NCI-H2171 treated with DMSO at 0.1 percent for 48 hours (cell line): Measurements from ENCODE around the gene PHACTR2.
A peak's percentile ranks its signal among the peaks of the same experiment; 100 is the strongest.
"Not testable (repeated sequence)": the region's sequence is repeated elsewhere in the genome, so short reads cannot be mapped to it uniquely, and the experiment has no call there.

Source experiments
- DNase-seq: peaks from one replicate; lab custom pipeline; 2025; lab: John Stamatoyannopoulos, UW

Gene PHACTR2

DNA sequence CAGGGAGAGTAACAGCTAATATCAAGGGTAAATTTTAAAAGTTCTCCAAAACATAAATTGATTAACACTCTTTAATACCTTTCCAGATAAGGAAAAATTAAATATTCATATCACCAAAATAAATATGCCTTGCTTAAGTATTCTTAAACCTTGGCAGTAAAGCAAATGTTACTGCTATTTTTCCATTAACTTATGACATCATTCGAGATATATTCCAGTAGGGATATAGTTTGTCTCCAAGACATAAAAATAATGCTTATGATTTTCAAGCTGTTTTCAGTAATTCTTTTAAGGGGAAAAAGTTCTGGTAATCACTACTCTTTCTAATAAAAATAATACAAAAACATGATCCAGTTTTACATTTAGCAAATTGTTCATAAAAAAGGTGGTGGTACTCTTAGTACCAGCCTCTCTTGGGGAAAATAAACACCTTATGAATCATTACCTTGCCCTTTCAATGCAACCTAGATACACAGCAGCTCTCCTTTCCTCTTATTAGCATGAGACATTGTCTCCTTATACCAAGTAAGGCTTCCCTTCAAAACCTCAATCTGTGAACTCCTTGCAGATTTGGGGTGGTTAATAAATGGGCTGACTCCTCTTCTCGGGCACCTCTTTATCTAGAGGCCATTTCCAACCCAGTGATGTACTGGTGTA is 133.9 kb downstream of the PHACTR2 start:
- DNase-seq: no peak

DNA sequence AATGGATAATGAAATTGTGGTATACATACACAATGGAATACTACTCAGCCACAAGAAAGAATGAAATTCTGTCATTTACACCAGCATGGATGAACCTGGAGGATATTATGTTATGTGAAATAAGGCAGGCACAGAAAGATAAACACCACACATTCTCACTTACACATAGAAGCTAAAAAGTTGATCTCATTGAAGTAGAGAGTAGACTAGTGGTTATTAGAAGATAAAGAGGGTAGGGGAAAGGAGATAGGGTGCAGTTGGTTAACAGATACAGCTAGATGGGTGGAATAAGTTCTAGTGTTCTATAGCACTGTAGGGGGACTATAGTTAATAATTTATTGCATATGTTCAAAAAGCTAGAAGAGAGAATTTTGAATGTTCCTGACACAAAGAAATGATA is 139.9 kb downstream of the PHACTR2 start:
- no peak for DNase-seq

DNA sequence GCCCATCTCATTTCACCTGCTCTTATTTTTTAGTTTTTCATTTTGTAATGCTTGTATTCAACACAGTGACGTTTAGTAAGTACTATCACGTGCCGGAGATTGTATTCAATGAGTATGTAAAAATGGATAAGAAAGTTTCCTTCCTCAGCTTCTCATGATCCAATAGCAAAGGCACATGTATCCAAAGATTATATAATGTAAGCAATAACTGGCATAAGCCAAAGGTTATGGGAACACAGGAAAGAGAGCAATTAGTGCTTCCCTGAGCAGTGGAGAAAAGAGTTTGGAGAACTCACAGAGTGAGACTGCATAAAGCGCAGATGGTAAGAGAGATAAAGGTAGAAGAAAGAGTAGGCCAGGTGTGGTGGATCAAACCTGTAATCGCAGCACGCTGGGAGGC is 143.6 kb downstream of the PHACTR2 start:
- DNase-seq: no peak

DNA sequence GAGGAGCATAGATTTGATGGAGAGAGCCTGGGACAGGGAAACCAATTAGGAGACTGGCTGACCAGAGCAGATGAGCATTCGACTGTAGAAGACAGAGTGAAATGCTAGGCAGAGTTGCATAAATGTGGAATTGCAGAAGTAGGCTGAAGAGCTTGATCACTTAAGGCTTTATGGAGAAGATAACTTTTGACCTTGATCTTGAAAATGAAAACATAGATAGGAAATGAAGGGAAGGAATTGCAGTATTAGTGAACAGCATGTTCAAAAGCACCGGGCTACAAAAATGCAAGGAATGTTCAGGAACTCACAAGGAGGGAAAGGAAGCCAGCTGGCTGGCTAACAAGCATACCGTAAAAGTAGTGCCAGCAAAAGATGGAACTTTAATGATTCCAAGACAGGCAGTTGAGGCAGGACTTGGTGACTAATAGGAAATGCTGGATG is 144.8 kb downstream of the PHACTR2 start:
- no peak for DNase-seq

DNA sequence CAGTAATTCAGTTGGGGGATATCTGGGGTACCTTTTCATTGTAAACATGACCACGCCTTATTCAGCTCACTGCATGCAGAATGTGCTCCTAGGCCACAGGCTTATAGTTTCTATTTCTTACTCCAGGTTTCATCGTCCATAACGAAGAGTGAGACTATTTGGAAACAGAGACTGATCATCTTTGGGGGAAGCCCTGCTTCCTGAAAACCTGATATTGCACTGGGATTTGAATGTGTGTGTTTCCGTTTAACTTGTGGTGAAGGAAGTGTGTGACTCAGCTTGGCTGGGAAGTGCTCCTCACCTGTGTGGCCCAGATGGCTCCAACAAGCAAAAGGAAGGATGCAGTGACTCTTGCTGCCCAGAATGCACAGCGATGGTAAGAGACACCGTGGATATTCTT is 145.8 kb downstream of the PHACTR2 start:
- DNase-seq: no peak

DNA sequence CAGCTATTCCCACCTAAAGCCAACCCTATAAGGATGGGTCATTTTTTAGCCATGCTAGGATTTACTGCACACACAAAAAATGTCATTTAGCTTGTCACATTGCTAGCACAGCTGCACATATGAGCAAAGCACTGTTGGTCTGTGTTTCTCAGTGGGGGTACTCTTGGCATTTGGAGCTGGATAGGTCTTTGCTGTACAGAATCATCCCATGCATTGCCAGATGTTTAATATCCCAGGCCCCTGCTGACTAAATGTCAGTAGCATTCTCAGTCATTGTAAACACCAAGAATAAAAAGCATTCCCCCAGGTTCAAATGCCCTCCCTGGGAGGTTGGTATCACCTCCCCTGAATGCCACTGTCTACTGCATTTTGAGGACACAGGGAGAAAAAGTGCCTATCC is 150.8 kb downstream of the PHACTR2 start:
- no peak for DNase-seq

DNA sequence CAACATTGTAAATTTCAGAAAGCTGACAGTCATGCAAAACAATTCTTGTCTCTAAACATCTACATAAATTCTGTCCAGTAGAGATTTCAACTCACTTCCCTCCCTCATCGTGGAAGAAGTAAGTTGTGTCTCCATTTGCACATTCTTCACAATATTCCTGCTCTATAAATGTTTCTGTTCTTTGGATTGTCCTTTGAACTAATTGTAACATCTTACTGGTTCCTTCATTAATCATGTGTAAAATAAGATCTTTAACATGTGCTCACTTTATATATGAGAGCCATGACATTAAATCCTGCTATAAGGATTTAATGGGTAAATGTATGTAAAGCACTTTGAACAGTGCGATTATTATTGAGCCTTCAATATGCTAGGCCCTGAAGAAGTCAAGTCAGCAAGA is 158.4 kb downstream of the PHACTR2 start:
- DNase-seq: no peak

DNA sequence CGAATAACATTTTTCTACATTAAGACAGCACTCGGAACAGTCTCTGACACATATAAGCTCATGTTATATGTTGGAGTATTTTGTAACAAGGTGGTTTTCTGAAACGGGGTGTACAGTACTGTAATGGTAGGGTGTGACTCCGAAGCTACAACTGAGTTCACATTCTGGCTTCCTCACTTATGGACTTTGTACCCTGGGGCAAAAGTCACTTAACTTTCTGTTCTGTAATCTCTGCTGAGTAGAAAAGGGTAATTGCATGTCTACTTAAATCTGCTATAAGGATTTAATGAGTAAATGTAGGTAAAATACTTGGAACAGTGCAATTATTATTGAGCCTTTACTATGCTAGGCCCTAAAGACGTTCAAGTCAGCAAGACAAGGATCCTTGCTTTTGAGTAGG is 160.6 kb downstream of the PHACTR2 start:
- no peak for DNase-seq

DNA sequence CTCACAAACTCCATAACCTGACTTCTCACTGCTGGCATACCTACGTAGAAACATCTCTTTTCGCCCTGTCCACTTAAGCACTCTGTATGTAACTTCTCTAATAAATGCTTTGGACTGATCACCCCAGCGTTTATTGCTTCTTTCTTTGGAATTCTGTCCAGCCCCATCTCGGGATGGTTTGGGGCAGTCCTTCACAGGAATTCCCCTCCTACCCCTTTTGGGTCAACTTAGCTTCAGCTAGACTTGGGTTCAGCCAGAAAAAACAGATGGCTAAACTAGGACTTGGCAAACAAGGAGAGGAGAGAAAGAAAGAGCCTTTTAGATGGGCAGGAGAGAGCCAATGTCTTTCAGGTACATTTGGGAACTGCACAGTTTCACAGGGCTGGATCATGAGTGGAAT is 161.4 kb downstream of the PHACTR2 start:
- no peak for DNase-seq

DNA sequence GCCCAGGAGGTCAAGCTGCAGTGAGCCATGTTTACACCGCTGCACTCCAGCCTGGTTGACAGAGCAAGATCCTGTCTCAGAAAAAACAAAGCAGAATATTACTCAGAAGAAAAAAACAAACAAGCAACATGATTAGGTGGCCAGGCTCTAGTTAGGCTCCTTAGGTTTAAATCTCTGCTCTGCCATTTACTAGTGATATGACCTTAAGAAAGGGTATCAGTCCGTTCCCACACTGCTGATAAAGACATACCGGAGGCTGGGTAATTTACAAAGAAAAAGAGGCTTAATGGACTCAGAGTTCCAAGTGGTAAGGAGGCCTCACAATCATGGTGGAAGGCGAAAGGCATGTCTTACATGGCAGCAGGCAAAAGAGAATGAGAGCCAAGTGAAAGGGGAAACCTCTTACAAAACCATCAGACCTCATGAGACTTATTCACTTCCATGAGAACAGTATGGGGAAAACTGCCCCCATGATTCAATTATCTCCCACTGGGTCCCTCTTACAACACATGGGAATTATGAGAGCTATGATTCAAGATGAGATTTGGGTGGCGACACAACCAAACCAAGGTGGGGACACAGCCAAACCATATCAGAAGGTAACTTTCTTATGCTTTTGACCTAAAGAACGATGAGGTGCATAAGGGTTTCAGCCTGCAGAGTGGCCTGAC is 163.0 kb downstream of the PHACTR2 start:
- DNase-seq: no peak

DNA sequence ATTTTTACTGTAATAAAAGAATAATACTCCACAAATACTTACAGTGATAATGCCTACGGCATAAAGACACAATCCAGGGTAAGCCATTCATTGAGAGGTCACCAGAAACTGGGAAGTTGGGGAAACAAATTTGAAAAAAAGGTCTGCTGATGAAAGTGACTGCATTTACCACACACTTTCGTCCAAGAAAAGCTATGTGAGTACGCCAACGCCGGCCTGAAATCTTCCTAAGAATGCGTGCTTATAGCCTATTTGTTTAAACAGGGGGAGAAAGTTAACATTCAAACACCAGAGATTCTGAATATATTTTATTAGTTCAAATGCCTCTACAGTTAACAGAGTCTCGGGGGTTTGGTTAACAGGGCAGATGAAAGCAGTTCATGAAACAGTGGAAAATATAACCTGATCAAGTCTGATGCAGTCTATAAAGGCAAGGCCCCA is 164.7 kb downstream of the PHACTR2 start:
- DNase-seq: no peak

DNA sequence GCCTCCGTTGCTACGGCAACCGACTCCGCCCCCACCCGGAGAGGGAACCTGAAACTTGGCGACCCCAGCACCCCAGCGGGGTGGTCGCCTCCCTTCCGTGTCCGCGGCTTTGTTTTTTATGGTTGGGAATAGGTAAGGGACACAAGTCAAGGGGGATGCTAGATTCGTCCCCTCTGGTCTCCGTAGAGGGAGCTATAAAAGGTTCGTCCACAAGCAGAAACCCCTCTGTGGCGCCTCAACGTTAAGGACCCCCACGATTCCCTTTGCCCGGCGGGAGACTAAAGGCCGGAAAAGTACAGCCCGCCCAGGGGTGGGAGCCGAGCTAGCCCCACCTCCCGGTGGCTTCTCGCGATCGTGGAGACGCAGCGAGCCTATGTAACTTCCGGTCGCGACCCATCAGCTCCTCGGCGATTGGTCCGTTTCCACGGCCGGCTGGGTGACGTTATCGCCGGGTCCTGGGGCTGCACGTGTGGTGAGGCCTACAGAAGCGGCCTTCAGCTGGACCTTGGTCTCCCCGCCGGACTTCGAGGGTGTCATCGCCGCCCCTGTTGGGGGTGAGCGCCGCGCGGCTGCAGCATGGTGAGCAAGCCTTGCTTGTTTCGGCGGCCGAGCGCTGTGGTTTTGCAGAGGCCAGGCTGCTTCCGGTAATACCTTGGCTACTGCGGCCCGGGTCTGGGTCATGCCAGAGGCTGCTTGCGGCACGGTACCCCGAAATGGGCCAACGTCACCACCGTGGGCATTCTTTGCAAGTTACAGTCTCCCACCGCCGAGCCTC is 165.3 kb downstream of the PHACTR2 start, which contains the start of gene LTV1:
TSS of gene LTV1 (plus strand) at position 437 of the 775 bp plus-strand sequence. CDS start at position 577, 140 bp downstream.
- DNase-seq: peak; percentile 96

DNA sequence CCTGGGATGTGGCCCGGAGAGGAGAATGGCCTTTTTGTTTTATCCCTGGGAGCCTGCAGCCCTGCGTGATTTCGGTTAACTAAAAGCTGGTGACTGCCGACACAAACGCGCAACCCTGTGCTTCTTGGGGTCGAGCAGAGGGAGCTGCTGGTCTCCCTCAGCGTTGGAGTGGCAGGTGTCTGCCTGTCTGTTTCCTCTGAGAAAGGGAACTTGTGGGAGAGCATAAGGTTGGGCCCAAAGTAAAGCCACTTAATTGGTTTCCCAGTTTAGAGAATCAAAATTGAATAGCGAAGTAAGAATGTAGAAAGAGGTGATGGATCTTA is 165.9 kb downstream of the PHACTR2 start:
- no peak for DNase-seq

DNA sequence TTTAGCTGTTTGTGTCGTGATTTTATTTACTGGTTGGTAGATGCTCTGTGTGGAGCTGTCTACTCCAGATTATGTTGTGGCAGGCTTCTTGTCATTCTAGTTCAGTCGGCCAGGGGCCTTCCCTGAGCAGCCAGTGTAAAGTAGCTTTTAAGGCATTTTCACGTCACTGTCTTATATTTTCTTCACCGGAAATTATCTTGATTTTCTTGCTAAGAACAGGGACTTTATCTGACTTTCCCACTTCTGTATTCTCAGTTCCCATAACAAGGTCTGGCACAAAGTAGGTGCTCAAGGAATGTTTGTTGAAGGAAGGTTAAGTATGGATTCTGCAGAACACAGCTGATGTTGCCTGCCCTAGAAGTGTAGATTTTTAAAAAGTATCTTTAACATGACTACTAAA is 166.2 kb downstream of the PHACTR2 start:
- no peak for DNase-seq

DNA sequence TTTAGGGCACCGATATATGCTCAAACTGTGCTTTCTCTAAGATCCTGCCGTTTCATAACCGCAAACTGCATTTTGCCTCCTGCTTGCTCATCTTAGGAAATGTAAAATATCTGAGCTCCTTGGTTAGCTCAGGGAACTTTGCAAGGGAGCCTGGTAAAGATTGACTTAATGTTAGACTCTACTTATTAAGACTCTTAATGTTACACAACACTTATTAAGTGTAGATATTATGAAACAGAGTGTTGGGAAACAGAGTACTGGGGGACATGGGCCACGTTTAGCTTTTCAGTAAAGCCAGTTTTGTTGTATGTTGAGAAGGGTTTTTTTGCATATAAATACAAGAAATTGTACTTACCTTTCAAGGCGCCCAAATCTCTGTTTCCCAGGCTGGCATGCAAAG is 167.3 kb downstream of the PHACTR2 start:
- no peak for DNase-seq

DNA sequence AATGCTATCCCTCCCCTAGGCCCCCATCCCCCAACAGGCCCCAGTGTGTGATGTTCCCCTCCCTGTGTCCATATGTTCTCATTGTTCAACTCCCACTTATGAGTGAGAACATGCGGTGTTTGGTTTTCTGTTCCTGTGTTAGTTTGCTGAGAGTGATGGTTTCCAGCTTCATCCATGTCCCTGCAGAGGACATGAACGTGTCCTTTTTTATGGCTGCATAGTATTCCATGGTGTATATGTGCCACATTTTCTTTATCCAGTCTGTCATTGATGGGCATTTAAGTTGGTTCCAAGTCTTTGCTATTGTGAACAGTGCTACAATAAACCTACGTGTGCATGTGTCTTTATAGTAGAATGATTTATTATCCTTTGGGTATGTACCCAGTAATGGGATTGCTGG is 173.9 kb downstream of the PHACTR2 start:
- DNase-seq: not testable (repeated sequence)

DNA sequence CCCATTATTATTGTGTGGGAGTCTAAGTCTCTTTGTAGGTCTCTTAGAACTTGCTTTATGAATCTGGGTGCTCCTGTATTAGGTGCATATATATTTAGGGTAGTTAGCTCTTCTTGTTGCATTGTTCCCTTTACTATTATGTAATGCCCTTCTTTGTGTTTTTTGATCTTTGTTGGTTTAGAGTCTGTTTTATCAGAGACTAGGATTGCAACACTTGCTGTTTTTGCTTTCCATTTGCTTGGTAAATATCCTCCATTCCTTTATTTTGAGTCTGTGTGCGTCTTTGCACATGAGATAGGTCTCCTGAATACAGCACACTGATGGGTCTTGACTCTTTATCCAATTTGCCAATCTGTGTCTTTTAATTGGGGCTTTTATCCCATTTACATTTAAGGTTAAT is 177.3 kb downstream of the PHACTR2 start:
- not testable (repeated sequence) for DNase-seq

DNA sequence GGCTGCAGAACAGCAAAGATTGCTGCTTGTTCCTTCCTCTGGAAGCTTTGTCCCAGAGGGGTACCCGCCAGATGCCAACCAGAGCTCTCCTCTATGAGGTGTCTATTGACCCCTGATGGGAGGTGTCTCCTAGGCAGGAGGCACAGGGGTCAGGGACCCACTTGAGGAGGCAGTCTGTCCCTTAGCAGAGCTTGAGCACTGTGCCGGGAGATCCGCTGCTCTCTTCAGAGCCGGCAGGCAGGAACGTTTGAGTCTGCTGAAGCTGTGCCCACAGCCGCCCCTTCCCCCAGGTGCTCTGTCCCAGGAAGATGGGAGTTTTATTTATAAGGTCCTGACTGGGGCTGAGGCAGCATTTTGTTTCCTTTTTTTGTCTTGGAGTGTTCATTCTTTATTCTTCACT is 179.0 kb downstream of the PHACTR2 start:
- not testable (repeated sequence) for DNase-seq

DNA sequence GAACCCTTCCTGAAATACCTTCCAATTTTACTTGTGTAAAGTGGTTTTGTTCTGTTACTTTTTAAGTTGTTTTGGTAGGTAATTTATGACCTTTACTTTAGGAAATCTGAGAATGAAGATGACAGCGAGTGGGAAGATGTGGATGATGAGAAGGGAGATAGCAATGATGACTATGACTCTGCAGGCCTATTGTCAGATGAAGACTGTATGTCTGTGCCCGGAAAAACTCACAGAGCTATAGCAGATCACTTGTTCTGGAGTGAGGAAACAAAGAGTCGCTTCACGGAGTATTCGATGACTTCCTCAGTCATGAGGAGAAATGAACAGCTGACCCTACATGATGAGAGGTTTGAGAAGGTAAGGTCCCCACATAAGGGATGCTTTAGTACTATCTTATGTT is 179.9 kb downstream of the PHACTR2 start:
- DNase-seq: no peak

DNA sequence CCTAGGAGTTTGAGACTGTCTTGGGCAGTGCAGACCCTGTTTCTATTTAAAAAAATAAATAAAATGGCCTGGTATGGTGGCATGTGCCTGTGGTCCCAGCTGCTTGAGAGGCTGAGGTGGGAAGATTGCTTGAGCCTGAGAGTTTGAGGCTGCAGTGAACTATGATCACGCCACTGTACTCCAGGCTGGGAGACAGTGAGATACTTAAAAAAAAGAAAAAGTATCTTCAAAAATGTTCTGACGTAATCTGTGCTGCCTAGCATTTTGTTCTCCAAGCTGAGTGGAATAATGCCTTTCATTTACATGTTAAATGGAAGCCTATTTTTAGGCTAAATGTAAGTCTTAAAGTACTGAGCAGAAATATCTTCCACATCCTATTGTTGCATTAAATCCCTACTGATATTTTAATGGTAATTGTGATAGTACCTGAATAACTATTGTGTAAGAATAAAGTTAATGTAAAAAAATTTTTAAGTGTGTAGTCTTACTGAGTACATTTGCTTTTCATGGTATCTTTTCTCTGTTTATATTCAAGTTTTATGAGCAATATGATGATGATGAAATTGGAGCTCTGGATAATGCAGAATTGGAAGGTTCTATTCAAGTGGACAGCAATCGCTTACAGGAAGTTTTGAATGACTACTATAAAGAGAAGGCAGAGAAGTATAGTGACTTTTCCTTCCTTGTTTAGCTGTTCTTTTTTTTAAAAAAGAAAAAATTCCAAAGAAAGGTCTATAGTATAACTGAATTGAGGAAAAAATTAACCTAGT is 182.3 kb downstream of the PHACTR2 start:
- no peak for DNase-seq

DNA sequence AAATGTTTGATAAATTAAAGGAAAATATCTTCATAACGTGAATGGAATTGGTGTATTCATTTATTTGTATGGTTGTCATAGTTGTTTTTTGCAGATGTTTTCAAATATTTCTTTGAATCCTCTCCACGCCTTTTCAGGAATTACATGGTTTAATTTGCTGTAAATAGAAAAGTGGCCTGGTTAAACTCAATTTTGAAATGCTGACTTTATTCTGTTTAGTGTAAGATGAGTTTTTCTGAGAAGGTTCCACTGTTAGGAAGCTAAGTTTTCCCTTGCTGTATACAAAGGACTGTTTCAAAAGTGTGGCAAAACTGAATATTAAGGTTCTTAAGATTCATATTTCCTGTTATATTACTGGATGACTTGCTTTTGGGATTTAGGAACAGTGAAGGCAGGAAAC is 186.0 kb downstream of the PHACTR2 start:
- no peak for DNase-seq

DNA sequence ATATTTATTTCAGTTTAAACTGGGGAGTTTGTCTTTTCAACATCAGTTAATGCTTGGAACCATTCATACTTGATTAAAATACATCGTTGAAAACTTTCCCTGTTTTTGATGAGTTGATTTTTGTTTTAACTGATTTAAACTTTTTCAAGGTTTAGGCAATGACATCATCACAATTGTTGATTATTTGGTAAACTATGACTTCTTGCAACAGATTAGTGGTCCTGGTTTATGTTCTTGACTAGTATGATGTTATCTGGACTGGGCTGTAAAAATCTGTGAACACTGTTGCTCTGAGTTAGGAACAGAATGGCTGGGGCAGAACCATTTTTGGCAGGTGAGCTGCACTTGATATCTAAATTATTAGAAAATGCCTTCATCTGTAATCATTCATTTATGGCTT is 186.5 kb downstream of the PHACTR2 start, which contains the start of gene ZC2HC1B:
TSS of gene ZC2HC1B (plus strand) at position 241 of the 400 bp plus-strand sequence. CDS start at position 307, 66 bp downstream.
- DNase-seq: no peak
